Caco-2 (cell line): Measurements from ENCODE around the gene TVP23A. TPM values are rescaled to one million over a fixed set of nuclear protein-coding genes. Genes with fewer than 3 reads are reported as not detected.

Source experiments
- BruUV-seq: library from RNA; stranded (reverse); fragments of 400-500 nt; replicated peaks from 2 replicates; lab custom pipeline; 2021; lab: Mats Ljungman, UMichigan
- CTCF ChIA-PET: fragments of 300-600 bp; sonication (Branson Sonifier 250); formaldehyde crosslinking; loops from one replicate; lab custom pipeline; 2022; ENCODE audit warnings: antibody characterized with exemption; lab: Charles Lee
- POLR2A ChIA-PET: fragments of 300-600 bp; sonication (Branson Sonifier 250); formaldehyde crosslinking; loops from one replicate; lab custom pipeline; 2022; ENCODE audit warnings: antibody characterized with exemption; lab: Charles Lee
- DNase-seq, 2 experiments: peaks; one replicate each; pipeline versions ENCODE4 v3.0.0 to v3.0.0-alpha.2; 2020 to 2022
- H3K27me3 ChIP-seq: replicated peaks from 2 replicates; pipeline ENCODE4 v1.6.0; 2011; ENCODE audit warnings: low read length; ENCODE audit not compliant: control insufficient read depth, insufficient read depth
- H3K36me3 ChIP-seq: 2 replicates; pipeline ENCODE4 v1.5.1; 2011; ENCODE audit warnings: low read length; ENCODE audit not compliant: control insufficient read depth, insufficient read depth
- H3K4me1 ChIP-seq: fragments of 250-450 bp; sonication (Bioruptor Pico); 2 replicates; pipeline ENCODE4 v1.5.1; 2020; ENCODE audit warnings: mild to moderate bottlenecking
- H3K4me3 ChIP-seq: 2 replicates; pipeline ENCODE4 v1.5.1; 2011; ENCODE audit warnings: low read depth, mild to moderate bottlenecking, control low read depth, low read length
- H3K9me3 ChIP-seq: fragments of 250-450 bp; sonication (Bioruptor Pico); 2 replicates; pipeline ENCODE4 v1.5.1; 2020; ENCODE audit warnings: mild to moderate bottlenecking, moderate library complexity
- H3K27ac Mint-ChIP-seq: one replicate; pipeline ENCODE4 v1.8.0; 2022; ENCODE audit warnings: mixed read lengths; ENCODE audit not compliant: unreplicated experiment
- H3K27me3 Mint-ChIP-seq: one replicate; pipeline ENCODE4 v1.8.0; 2022; ENCODE audit warnings: mixed read lengths; ENCODE audit not compliant: insufficient read depth, unreplicated experiment
- H3K36me3 Mint-ChIP-seq: one replicate; pipeline ENCODE4 v1.8.0; 2022; ENCODE audit warnings: mild to moderate bottlenecking, mixed read lengths; ENCODE audit not compliant: insufficient read depth, unreplicated experiment
- H3K4me1 Mint-ChIP-seq: one replicate; pipeline ENCODE4 v1.8.0; 2022; ENCODE audit warnings: low read depth, mixed read lengths; ENCODE audit not compliant: unreplicated experiment
- H3K4me3 Mint-ChIP-seq: one replicate; pipeline ENCODE4 v1.8.0; 2022; ENCODE audit warnings: mild to moderate bottlenecking, moderate library complexity, mixed read lengths; ENCODE audit not compliant: unreplicated experiment
- H3K9me3 Mint-ChIP-seq: one replicate; pipeline ENCODE4 v1.8.0; 2022; ENCODE audit warnings: mixed read lengths; ENCODE audit not compliant: unreplicated experiment
- intact Hi-C: fragments of 100-400 bp; cut with micrococcal nuclease; formaldehyde crosslinking; loops from one replicate; pipeline ENCODE4 v1.10.0; 2022; ENCODE audit not compliant: unreplicated experiment
- total RNA-seq: library from RNA; stranded (reverse); gene quantifications from 2 replicates; pipeline ENCODE4 v1.2.3, GENCODE V29; 2022
- TF ChIP-seq, protein P1 (sequence below), 2 experiments: fragments of 200-600 bp in 1 of 2; IDR thresholded peaks; 1 replicate in 1 of 2; 2 replicates in 1 of 2; pipeline versions ENCODE4 v1.5.1 to v1.8.0; 2011 to 2022; ENCODE audit warnings: antibody characterized with exemption in 1 of 2, control low read depth in 1 of 2, inconsistent platforms in 1 of 2, low read depth in 1 of 2, low read length in 1 of 2, mild to moderate bottlenecking in 1 of 2, moderate library complexity in 1 of 2; ENCODE audit not compliant: insufficient read depth in 1 of 2, severe bottlenecking in 1 of 2, unreplicated experiment in 1 of 2

Gene TVP23A
- total RNA-seq, 1 experiment from 2014 or later: not detected

DNA sequence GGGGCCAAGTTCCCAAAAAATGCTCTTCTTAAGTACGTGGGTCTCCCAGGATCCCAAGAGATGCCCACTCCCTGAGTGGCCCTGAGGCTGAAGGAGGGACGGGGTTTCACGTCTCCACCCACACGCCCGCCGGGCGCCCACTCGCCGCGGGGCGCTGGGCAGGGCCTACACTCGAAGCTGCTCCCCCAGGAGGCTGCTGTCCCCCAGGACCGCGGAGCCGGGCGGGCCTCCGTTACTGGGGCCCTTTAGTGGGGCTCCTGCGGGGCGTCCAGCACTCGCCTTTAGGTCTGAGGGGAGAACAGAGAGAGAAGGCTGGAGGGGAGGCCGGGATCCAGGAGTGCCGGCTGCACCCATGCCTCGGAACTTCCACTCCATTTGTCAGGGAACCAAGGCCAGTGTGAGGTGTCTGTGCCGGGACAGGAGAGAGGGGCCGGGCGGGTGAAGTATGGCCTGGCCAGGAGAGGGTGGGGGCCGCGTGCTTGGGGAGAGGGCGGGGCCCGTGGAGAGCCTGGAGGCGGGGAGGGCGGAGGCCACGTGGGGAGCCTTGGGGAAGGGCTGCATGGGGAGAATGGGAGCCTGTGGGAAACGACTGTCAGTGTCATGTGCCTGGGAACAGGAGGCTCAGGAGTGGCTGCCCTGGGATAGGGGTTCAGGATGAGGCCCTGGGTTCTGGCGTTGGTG lies 56.1 kb downstream of the TVP23A start:
- intact Hi-C loops: no loop called here
- no TSS peak for BruUV-seq
- Histone ChIP-seq H3K27me3 (no peaks in the 10 kb centered on the region), H3K9me3 (no peaks in the 10 kb centered on the region), H3K4me1 (no peaks in the 10 kb centered on the region), H3K36me3 (peaks cover 2% of the 10 kb centered on the region; the same call in 1 of the 2 replicates), H3K4me3 (no peak overlapping the region)
- Mint-ChIP-seq H3K9me3 (no peaks in the 10 kb centered on the region), H3K36me3 (peaks cover 40% of the 10 kb centered on the region), H3K4me1 (no peaks in the 10 kb centered on the region), H3K27me3 (no peaks in the 10 kb centered on the region), H3K4me3 (no peak overlapping the region), H3K27ac (no peak overlapping the region)
- no peak for DNase-seq
- POLR2A ChIA-PET: no interaction called here
- TF ChIP-seq, protein P1, sequence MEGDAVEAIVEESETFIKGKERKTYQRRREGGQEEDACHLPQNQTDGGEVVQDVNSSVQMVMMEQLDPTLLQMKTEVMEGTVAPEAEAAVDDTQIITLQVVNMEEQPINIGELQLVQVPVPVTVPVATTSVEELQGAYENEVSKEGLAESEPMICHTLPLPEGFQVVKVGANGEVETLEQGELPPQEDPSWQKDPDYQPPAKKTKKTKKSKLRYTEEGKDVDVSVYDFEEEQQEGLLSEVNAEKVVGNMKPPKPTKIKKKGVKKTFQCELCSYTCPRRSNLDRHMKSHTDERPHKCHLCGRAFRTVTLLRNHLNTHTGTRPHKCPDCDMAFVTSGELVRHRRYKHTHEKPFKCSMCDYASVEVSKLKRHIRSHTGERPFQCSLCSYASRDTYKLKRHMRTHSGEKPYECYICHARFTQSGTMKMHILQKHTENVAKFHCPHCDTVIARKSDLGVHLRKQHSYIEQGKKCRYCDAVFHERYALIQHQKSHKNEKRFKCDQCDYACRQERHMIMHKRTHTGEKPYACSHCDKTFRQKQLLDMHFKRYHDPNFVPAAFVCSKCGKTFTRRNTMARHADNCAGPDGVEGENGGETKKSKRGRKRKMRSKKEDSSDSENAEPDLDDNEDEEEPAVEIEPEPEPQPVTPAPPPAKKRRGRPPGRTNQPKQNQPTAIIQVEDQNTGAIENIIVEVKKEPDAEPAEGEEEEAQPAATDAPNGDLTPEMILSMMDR (IDR thresholded peaks at IDR 0.05; ENCODE audit: insufficient read depth in 1 of 2, low read depth in 1 of 2, low read length in 1 of 2, severe bottlenecking in 1 of 2, unreplicated experiment in 1 of 2): no peak
- CTCF ChIA-PET: no interaction called here

DNA sequence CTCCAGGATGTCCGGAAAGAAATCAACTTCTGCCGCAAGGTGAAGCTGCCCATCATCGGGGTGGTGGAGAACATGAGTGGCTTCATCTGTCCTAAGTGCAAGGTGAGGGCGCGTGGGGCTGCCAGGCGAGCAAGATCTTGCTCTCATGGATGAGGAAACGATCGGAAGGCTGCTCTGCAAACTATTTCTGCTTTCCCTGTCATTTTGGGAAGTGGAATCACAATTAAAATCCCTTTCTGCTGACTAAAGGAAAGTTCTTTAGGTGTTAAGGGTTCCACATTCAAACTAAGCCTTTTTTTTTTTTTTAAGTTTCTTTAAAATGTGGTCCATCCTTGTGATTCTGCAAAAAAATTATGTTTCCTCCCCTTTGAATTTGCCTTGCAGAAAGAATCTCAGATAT lies 57.2 kb downstream of the TVP23A start:
- Mint-ChIP-seq H3K36me3 (peaks cover 43% of the 10 kb centered on the region), H3K27me3 (no peaks in the 10 kb centered on the region), H3K4me1 (no peaks in the 10 kb centered on the region), H3K9me3 (no peaks in the 10 kb centered on the region), H3K4me3 (no peak overlapping the region), H3K27ac (no peak overlapping the region)
- POLR2A ChIA-PET: no interaction called here
- BruUV-seq: no TSS peak
- Histone ChIP-seq H3K27me3 (no peaks in the 10 kb centered on the region), H3K9me3 (no peaks in the 10 kb centered on the region), H3K4me1 (no peaks in the 10 kb centered on the region), H3K4me3 (no peak overlapping the region), H3K36me3 (peaks cover 2% of the 10 kb centered on the region; the same call in 1 of the 2 replicates)
- CTCF ChIA-PET: no interaction called here
- intact Hi-C loops: no loop called here
- DNase-seq: no peak
- TF ChIP-seq, protein P1 (IDR thresholded peaks at IDR 0.05; ENCODE audit: insufficient read depth in 1 of 2, low read depth in 1 of 2, low read length in 1 of 2, severe bottlenecking in 1 of 2, unreplicated experiment in 1 of 2): no peak

DNA sequence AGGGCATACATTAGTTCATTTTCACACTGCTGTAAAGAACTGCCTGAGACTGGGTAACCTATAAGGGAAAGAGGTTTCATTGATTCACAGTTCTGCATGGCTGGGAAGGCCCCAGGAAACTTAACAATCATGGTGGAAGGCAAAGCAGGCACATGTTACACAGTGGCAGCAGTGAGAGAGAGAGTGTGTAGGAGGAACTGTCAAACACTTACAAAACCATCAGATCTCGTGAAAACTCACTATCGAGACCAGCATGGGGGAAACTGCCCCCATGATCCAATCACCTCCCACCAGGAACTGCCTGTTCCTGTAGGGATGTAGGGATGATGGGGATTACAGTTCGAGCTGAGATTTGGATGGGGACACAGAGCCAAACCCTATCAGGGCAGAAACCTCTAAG lies 57.7 kb downstream of the TVP23A start:
- H3K4me3 Mint-ChIP-seq: no peak overlapping the region

More for the DNA sequence above, 57.7 kb downstream of the TVP23A start:
- Histone ChIP-seq H3K4me1 (no peaks in the 10 kb centered on the region), H3K36me3 (peaks cover 2% of the 10 kb centered on the region; the same call in 1 of the 2 replicates), H3K27me3 (no peaks in the 10 kb centered on the region), H3K4me3 (no peak overlapping the region), H3K9me3 (no peaks in the 10 kb centered on the region)
- POLR2A ChIA-PET: no interaction called here
- Mint-ChIP-seq H3K27ac (no peak overlapping the region), H3K27me3 (no peaks in the 10 kb centered on the region), H3K9me3 (no peaks in the 10 kb centered on the region), H3K4me1 (no peaks in the 10 kb centered on the region), H3K36me3 (peaks cover 43% of the 10 kb centered on the region)
- intact Hi-C loops: no loop called here
- no peak for DNase-seq
- TF ChIP-seq, protein P1 (IDR thresholded peaks at IDR 0.05; ENCODE audit: insufficient read depth in 1 of 2, low read depth in 1 of 2, low read length in 1 of 2, severe bottlenecking in 1 of 2, unreplicated experiment in 1 of 2): no peak
- BruUV-seq: no TSS peak
- CTCF ChIA-PET: no interaction called here
